Thymus (tissue), 11 donors: ENCODE data around the gene DOCK9. TPM values are rescaled to one million over a fixed set of nuclear protein-coding genes. Genes with fewer than 3 reads are reported as not detected.
"Not testable (repeated sequence)": the region's sequence is repeated elsewhere in the genome, so short reads cannot be mapped to it uniquely, and the experiment has no call there.

Experiments
- DNase-seq, 9 donors: peaks; one replicate each; pipeline ENCODE4 v3.0.0-alpha.2; 2013; ENCODE audit warnings: low spot score in 9 of 9, low read depth in 6 of 9, missing footprints in 1 of 9
- H3K27ac ChIP-seq, 2 donors: one replicate each; pipeline ENCODE4 v1.5.1; 2013; ENCODE audit warnings: control low read depth in 1 of 2, low read depth in 1 of 2, low read length in 1 of 2, mild to moderate bottlenecking in 1 of 2, moderate library complexity in 1 of 2
- H3K27me3 ChIP-seq, 2 donors: one replicate each; pipeline ENCODE4 v1.5.1; 2013; ENCODE audit warnings: low read length in 1 of 2; ENCODE audit not compliant: control insufficient read depth in 2 of 2, insufficient read depth in 1 of 2
- H3K36me3 ChIP-seq, 2 donors: one replicate each; pipeline ENCODE4 v1.5.1; 2013; ENCODE audit warnings: low read length in 1 of 2, mild to moderate bottlenecking in 1 of 2, moderate library complexity in 1 of 2; ENCODE audit not compliant: control insufficient read depth in 2 of 2, insufficient read depth in 2 of 2
- H3K4me1 ChIP-seq, 2 donors: one replicate each; pipeline ENCODE4 v1.5.1; 2013; ENCODE audit warnings: low read length in 2 of 2; ENCODE audit not compliant: control insufficient read depth in 2 of 2, insufficient read depth in 2 of 2
- H3K4me3 ChIP-seq, 2 donors: one replicate each; pipeline ENCODE4 v1.5.1; 2013; ENCODE audit warnings: low read length in 2 of 2, control low read depth in 1 of 2, mild to moderate bottlenecking in 1 of 2
- H3K9me3 ChIP-seq, 2 donors: one replicate each; pipeline ENCODE4 v1.5.1; 2013; ENCODE audit warnings: low read length in 1 of 2, mild to moderate bottlenecking in 1 of 2; ENCODE audit not compliant: control insufficient read depth in 2 of 2, insufficient read depth in 1 of 2
- WGBS: extraction: QIAGEN DNeasy Blood & Tissue Kit; methylation state at CpG from one replicate; pipeline ENCODE4 v1.1.7; 2013; 5-methylcytosine and 5-hydroxymethylcytosine counted together
- polyA plus RNA-seq: library from polyadenylated mRNA; stranded (reverse); fragments of 200-250 nt; gene quantifications from one replicate; pipeline ENCODE4 v1.2.3, GENCODE V29; 2013
- total RNA-seq: library from RNA; stranded (reverse); fragments of 120-200 nt; gene quantifications from one replicate; pipeline ENCODE4 v1.2.4, GENCODE V29; 2013
- donor health status: healthy.

The DOCK9 gene
- total and polyA plus RNA-seq, 2 donors, result 34.0 to 37.9 TPM

DNA sequence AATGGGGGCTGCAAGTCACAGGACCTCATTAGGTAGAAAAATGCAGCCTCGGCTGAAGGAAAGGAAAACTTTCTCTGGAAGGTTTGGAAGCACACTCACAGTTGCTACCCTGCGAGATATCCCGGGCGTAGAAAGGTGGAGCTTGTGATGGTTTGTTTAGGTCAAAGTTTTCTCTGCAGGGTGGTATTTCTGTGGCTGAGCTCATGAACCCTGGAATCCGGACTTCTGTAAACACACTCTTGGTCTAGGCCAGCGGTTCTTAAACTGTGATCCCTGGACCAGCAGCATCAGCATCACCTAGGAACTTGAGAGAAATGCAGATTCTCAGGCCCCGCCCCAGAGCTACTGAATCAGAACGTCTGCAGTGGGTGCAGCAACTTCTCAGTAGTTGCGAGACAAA, 222.1 kb downstream of the DOCK9 start:
- 90% methylated on average over 9 of the region's 9 CpGs for WGBS
- no peak for DNase-seq

GRCh38 chr13:98755116-98755515, 222.7 kb downstream of the DOCK9 start:
- 82% methylated on average over 2 of the region's 2 CpGs for WGBS
- H3K4me3 ChIP-seq, result no peak overlapping the region
- no peaks in the 10 kb centered on the region for H3K4me1 ChIP-seq
- peaks cover 0 to 3% of the 10 kb centered on the region in 2 donors for H3K9me3 ChIP-seq
- H3K27me3 ChIP-seq, result peaks cover 25 to 43% of the 10 kb centered on the region in 2 donors
- no peaks in the 10 kb centered on the region for H3K36me3 ChIP-seq
- H3K27ac ChIP-seq, result no peak overlapping the region
- no peak for DNase-seq

More for the DNA sequence above, 222.1 kb downstream of the DOCK9 start:
- Histone ChIP-seq H3K27me3 (peaks cover 19 to 37% of the 10 kb centered on the region in 2 donors), H3K36me3 (no peaks in the 10 kb centered on the region), H3K27ac (no peak overlapping the region), H3K4me1 (no peaks in the 10 kb centered on the region), H3K4me3 (no peak overlapping the region), H3K9me3 (peaks cover 2 to 3% of the 10 kb centered on the region in 2 donors)

DNA sequence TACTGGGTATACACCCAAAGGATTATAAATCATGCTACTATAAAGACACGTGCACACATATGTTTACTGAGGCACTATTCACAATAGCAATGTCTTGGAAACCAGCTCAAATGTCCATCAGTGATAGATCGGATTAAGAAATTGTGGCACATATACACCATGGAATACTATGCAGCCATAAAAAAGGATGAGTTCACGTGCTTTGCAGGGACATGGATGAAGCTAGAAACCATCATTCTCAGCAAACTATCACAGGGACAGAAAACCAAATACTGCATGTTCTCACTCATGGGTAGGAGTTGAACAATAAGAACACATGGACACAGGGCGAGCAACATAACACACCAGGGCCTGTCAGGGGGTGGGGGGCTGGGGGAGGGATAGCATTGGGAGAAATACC, 223.4 kb downstream of the DOCK9 start:
- H3K4me1 ChIP-seq, H3K36me3 ChIP-seq, H3K27ac ChIP-seq, H3K4me3 ChIP-seq, H3K9me3 ChIP-seq, DNase-seq: not testable (repeated sequence)
- 95% methylated on average over 4 of the region's 4 CpGs for WGBS
- peaks cover 25 to 49% of the 10 kb centered on the region in 2 donors for H3K27me3 ChIP-seq

DNA sequence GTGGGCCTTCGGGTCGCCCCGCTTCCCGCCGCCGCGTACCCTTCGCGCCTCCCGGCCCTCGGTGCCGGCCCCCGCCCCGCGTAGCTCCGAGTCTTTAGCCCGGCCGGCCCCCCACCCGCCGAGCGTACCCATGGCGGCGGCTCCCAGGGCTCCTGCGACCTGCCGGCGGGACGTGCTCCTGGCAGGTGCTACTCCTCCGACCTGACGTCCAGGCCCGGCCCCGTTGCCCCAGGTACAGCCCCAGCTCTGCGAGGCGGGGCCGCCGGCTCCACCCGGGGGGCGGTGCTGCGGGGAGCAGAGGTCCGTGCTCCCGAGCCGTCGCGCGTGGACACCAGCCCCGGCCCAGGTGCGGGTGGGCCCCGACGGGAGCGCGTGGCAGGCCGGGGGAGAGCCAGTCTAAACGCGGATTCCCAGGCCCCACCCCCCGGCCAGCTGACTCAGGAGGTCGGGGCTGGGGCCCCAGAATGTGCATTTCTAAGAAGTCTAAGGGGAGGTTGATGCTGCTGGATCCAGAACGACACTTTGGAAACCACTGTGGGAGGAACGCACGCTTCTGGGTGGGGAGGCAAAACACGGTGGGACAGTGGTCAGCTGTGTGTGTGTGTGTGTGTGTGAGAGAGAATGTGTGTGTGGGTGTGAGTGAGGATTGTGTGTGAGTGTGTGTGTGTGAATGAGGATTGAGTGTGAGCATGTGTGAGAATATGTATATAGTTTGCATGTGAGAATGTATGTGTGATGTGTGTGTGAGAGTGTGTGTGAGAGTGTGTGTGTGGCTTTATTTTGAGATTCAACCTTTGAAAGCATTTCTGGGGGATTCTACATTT, 225.2 kb downstream of the DOCK9 start, which contains the start of gene SLC15A1:
Gene SLC15A1 (minus strand): TSS at position 206 of the 824 bp plus-strand sequence. CDS start 74 bp downstream, at position 132.
- Histone ChIP-seq H3K4me3 (no peak within 1 kb of the TSS), H3K36me3 (no peaks in the 10 kb centered on the region), H3K27me3 (peaks cover 25 to 62% of the 10 kb centered on the region in 2 donors), H3K9me3 (peaks cover 0 to 3% of the 10 kb centered on the region in 2 donors), H3K27ac (no peak within 1 kb of the TSS), H3K4me1 (no peaks in the 10 kb centered on the region)
- DNase-seq, result no peak
- 10% methylated on average over 59 of the region's 59 CpGs for WGBS

DNA sequence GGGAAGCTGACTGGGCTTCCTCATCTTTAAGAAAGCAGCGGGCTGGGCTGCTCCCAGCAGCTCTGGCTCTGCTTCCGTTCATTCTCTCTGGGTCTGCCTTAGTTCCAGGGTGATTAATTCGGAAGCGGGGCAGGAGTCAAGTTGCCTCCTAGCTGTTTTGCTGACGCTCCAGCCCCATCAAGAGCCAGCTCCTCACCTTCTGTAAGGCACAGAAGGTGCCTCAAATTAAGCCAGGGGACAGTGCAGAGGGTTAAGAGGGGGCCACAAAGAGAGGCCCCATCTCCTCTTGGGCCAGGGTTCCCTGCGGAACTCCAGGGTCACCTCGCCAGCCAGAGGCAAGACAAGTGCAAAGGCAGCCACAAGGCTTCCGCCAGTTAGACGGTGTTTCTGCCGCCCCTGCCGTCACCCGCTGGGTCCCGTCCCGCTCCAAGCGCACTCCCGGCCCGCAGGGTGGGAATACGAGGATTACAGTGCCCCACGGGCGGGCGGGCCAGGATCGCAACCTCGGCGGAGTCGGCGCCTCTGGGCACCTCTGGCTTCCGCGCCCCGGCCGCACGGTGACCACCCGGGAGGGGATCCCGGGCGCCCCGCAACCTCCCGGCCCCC, 225.9 kb downstream of the DOCK9 start:
- Histone ChIP-seq H3K36me3 (no peaks in the 10 kb centered on the region), H3K27ac (no peak overlapping the region), H3K9me3 (peaks cover 0 to 3% of the 10 kb centered on the region in 2 donors), H3K4me3 (no peak overlapping the region), H3K4me1 (no peaks in the 10 kb centered on the region), H3K27me3 (peaks cover 25 to 60% of the 10 kb centered on the region in 2 donors)
- DNase-seq, result no peak
- WGBS, result 6% methylated on average over 36 of the region's 36 CpGs

- no peak overlapping the region for H3K27ac ChIP-seq
- peaks cover 25 to 60% of the 10 kb centered on the region in 2 donors for H3K27me3 ChIP-seq
- no peak for DNase-seq
- WGBS, result 35% methylated on average over 8 of the region's 8 CpGs
- H3K9me3 ChIP-seq, result peaks cover 0 to 3% of the 10 kb centered on the region in 2 donors
- H3K4me1 ChIP-seq, result no peaks in the 10 kb centered on the region
- H3K4me3 ChIP-seq, result no peak overlapping the region
- no peaks in the 10 kb centered on the region for H3K36me3 ChIP-seq
Measured at GRCh38 chr13:98751367-98751782, 226.5 kb downstream of the DOCK9 start.

- Histone ChIP-seq H3K9me3 (peaks cover 0 to 3% of the 10 kb centered on the region in 2 donors), H3K4me3 (no peak overlapping the region), H3K36me3 (no peaks in the 10 kb centered on the region), H3K27ac (no peak overlapping the region), H3K27me3 (peaks cover 25 to 51% of the 10 kb centered on the region in 2 donors), H3K4me1 (no peaks in the 10 kb centered on the region)
- WGBS, result 65% methylated on average over 3 of the region's 3 CpGs
- no peak for DNase-seq
Measured at GRCh38 chr13:98749501-98749900, 228.4 kb downstream of the DOCK9 start.

DNA sequence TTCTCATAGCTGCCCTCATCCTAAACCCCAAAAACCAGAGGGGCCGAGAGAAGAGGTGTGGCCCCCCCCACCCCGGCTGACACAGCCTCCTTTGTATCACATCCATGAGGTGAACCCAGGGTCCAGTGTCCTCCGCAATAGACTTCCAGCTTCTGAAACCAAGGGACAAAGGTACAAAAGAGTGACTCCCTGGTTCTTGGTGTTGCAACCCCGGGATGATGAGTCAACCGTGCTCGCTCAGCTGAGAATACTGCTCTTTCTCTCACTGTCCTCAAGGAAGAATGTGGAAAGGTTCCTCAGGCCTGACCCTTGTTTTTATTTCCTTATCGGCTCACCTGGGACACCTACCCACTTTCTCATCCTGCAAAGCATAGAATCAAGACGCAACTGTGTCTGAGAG, 230.9 kb downstream of the DOCK9 start:
- no peaks in the 10 kb centered on the region for H3K9me3 ChIP-seq
- H3K36me3 ChIP-seq, result no peaks in the 10 kb centered on the region
- WGBS, result 97% methylated on average over 8 of the region's 8 CpGs
- DNase-seq, result no peak
- no peaks in the 10 kb centered on the region for H3K4me1 ChIP-seq
- H3K27me3 ChIP-seq, result peaks cover 16 to 37% of the 10 kb centered on the region in 2 donors
- no peak overlapping the region for H3K27ac ChIP-seq
- no peak overlapping the region for H3K4me3 ChIP-seq
